NT2/D1 (cell line): Measurements from ENCODE around the gene CLMP.
"Not testable (repeated sequence)": the region's sequence is repeated elsewhere in the genome, so short reads cannot be mapped to it uniquely, and the experiment has no call there.

ENCODE experiments used
- DNase-seq: peaks from one replicate; pipeline ENCODE4 v3.0.0-alpha.2; 2011; ENCODE audit warnings: low read depth, low spot score
- H3K27me3 ChIP-seq: 2 replicates; pipeline ENCODE4 v1.6.0; 2011; ENCODE audit warnings: mild to moderate bottlenecking; ENCODE audit not compliant: insufficient read length, insufficient read depth
- H3K36me3 ChIP-seq: 2 replicates; pipeline ENCODE4 v1.6.1; 2011; ENCODE audit warnings: mild to moderate bottlenecking, low read length, mixed read lengths; ENCODE audit not compliant: insufficient read depth, insufficient read length
- H3K4me1 ChIP-seq: 2 replicates; pipeline ENCODE4 v1.5.1; 2011; ENCODE audit not compliant: insufficient read depth, insufficient read length
- H3K4me3 ChIP-seq: 2 replicates; pipeline ENCODE4 v1.5.1; 2011; ENCODE audit warnings: low read depth; ENCODE audit not compliant: insufficient read length
- H3K9ac ChIP-seq: 2 replicates; pipeline ENCODE4 v1.6.0; 2011; ENCODE audit warnings: low read depth; ENCODE audit not compliant: insufficient read length
- H3K9me3 ChIP-seq: 2 replicates; pipeline ENCODE4 v1.5.1; 2011; ENCODE audit warnings: mild to moderate bottlenecking, low read length; ENCODE audit not compliant: insufficient read depth
- SUZ12 ChIP-seq: IDR thresholded peaks from 2 replicates; pipeline ENCODE4 v1.6.1; 2011; ENCODE audit not compliant: insufficient read length, insufficient read depth; ENCODE audit errors: extremely low read depth
- YY1 ChIP-seq: IDR thresholded peaks from 2 replicates; pipeline ENCODE4 v1.6.1; 2011; ENCODE audit not compliant: insufficient read length, insufficient read depth
- ZNF274 ChIP-seq: IDR thresholded peaks from 2 replicates; pipeline ENCODE4 v1.6.1; 2011; ENCODE audit warnings: mild to moderate bottlenecking, low read depth, low read length

Gene CLMP

GRCh38 chr11:123062158-123062891 lies 132.7 kb downstream of the CLMP start:
- H3K36me3 ChIP-seq = peaks cover 46% of the 10 kb centered on the region
- DNase-seq = peak; percentile 98
- TF ChIP-seq ZNF274 (no peak), YY1 (peak; percentile 64), SUZ12 (no peak)
- no peaks in the 10 kb centered on the region for H3K27me3 ChIP-seq
- peak overlapping the region; percentile 98 for H3K4me3 ChIP-seq
- H3K9ac ChIP-seq = peak overlapping the region; percentile 99
- H3K9me3 ChIP-seq = no peaks in the 10 kb centered on the region
- no peaks in the 10 kb centered on the region for H3K4me1 ChIP-seq

- TF ChIP-seq ZNF274 (no peak), YY1 (no peak), SUZ12 (no peak)
- H3K27me3 ChIP-seq = no peaks in the 10 kb centered on the region
- peak within 1 kb of the TSS; percentile 99 for H3K9ac ChIP-seq
- H3K36me3 ChIP-seq = peaks cover 53% of the 10 kb centered on the region
- H3K4me1 ChIP-seq = no peaks in the 10 kb centered on the region
- DNase-seq = no peak
- no peaks in the 10 kb centered on the region for H3K9me3 ChIP-seq
- H3K4me3 ChIP-seq = peak within 1 kb of the TSS; percentile 98
Measured at GRCh38 chr11:123061403-123062157, 133.5 kb downstream of the CLMP start, which contains the start of gene HSPA8. Gene HSPA8 (minus strand): TSS chr11:123062136. CDS start chr11:123061324, 812 bp downstream.

GRCh38 chr11:123060277-123061000 lies 134.6 kb downstream of the CLMP start:
- Histone ChIP-seq H3K36me3 (peaks cover 65% of the 10 kb centered on the region), H3K9me3 (no peaks in the 10 kb centered on the region), H3K9ac (peak overlapping the region; percentile 99), H3K27me3 (no peaks in the 10 kb centered on the region), H3K4me3 (peak overlapping the region; percentile 98), H3K4me1 (no peaks in the 10 kb centered on the region)
- no peak for DNase-seq
- no peak for TF ChIP-seq YY1

GRCh38 chr11:123059041-123059920 lies 135.8 kb downstream of the CLMP start:
- Histone ChIP-seq H3K4me3 (peak overlapping the region; percentile 98), H3K9ac (peak overlapping the region; percentile 99), H3K36me3 (peaks cover 69% of the 10 kb centered on the region)
- not testable (repeated sequence) for H3K9me3 ChIP-seq, H3K27me3 ChIP-seq, H3K4me1 ChIP-seq, DNase-seq

- Histone ChIP-seq H3K4me3 (no peak overlapping the region), H3K27me3 (no peaks in the 10 kb centered on the region), H3K4me1 (no peaks in the 10 kb centered on the region), H3K9me3 (no peaks in the 10 kb centered on the region), H3K9ac (no peak overlapping the region), H3K36me3 (peaks cover 75% of the 10 kb centered on the region)
- TF ChIP-seq ZNF274 = no peak
- DNase-seq = no peak
Measured at GRCh38 chr11:123057661-123058305, 137.3 kb downstream of the CLMP start.

- Histone ChIP-seq H3K9me3 (no peaks in the 10 kb centered on the region), H3K4me1 (no peaks in the 10 kb centered on the region), H3K27me3 (no peaks in the 10 kb centered on the region), H3K36me3 (peaks cover 75% of the 10 kb centered on the region), H3K9ac (no peak overlapping the region), H3K4me3 (no peak overlapping the region)
- TF ChIP-seq SUZ12 = no peak
- TF ChIP-seq ZNF274 = no peak
- no peak for TF ChIP-seq YY1
- DNase-seq = no peak
Measured at GRCh38 chr11:123056835-123057491, 138.1 kb downstream of the CLMP start.
